GM12873 (cell line): Measurements from ENCODE around the gene SMIM27.

Experiments
- CTCF ChIP-seq: IDR thresholded peaks from 2 replicates; pipeline ENCODE4 v1.5.1; 2012; ENCODE audit warnings: low read depth, mild to moderate bottlenecking, moderate library complexity, low read length, control low read depth; ENCODE audit not compliant: insufficient read depth; ENCODE audit errors: missing control alignments

Gene SMIM27

GRCh38 chr9:32552172-32552872 is at the start of gene SMIM27, which contains the start of gene TOPORS:
SMIM27 (plus strand) TSS chr9:32552327; CDS start chr9:32552435, 108 bp downstream.
TOPORS (minus strand) TSS chr9:32552586; CDS start chr9:32552436, 150 bp downstream.
- TF ChIP-seq CTCF: peak; percentile 16

GRCh38 chr9:32502464-32502863 is 49.7 kb upstream of the SMIM27 start:
- TF ChIP-seq CTCF: no peak

- no peak for TF ChIP-seq CTCF
Observed at GRCh38 chr9:32503008-32503407, 49.1 kb upstream of the SMIM27 start.

GRCh38 chr9:32508728-32509127 is 43.4 kb upstream of the SMIM27 start:
- no peak for TF ChIP-seq CTCF

GRCh38 chr9:32516241-32516640 is 35.9 kb upstream of the SMIM27 start:
- no peak for TF ChIP-seq CTCF

- TF ChIP-seq CTCF: no peak
Observed at GRCh38 chr9:32518276-32518675, 33.9 kb upstream of the SMIM27 start.

- TF ChIP-seq CTCF: no peak
Observed at GRCh38 chr9:32523910-32524309, 28.2 kb upstream of the SMIM27 start.
